Measurements from ENCODE around the gene CD4.

- TF ChIP-seq CTCF (IDR thresholded peaks at IDR 0.05; ENCODE audit: low read depth, low read length, missing input control) (no peak), REST (IDR thresholded peaks at IDR 0.05) (no peak), MAX (IDR thresholded peaks at IDR 0.05) (no peak)
Observed at GRCh38 chr12:6791931-6792520, 2.7 kb downstream of the CD4 start.

Measured in liver (tissue), 2 donors.